ENCODE results near the gene AKAP12.
"Not testable (repeated sequence)": the region's sequence is repeated elsewhere in the genome, so short reads cannot be mapped to it uniquely, and the experiment has no call there.

AKAP12 gene

DNA sequence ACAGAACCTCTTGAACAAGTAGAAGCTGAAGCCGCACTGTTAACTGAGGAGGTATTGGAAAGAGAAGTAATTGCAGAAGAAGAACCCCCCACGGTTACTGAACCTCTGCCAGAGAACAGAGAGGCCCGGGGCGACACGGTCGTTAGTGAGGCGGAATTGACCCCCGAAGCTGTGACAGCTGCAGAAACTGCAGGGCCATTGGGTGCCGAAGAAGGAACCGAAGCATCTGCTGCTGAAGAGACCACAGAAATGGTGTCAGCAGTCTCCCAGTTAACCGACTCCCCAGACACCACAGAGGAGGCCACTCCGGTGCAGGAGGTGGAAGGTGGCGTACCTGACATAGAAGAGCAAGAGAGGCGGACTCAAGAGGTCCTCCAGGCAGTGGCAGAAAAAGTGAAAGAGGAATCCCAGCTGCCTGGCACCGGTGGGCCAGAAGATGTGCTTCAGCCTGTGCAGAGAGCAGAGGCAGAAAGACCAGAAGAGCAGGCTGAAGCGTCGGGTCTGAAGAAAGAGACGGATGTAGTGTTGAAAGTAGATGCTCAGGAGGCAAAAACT, 111.5 kb downstream of the AKAP12 start:
- no peak for DNase-seq

DNA sequence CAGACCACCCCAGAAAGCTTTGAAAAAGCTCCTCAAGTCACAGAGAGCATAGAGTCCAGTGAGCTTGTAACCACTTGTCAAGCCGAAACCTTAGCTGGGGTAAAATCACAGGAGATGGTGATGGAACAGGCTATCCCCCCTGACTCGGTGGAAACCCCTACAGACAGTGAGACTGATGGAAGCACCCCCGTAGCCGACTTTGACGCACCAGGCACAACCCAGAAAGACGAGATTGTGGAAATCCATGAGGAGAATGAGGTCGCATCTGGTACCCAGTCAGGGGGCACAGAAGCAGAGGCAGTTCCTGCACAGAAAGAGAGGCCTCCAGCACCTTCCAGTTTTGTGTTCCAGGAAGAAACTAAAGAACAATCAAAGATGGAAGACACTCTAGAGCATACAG, 112.0 kb downstream of the AKAP12 start:
- no peak for DNase-seq

DNA sequence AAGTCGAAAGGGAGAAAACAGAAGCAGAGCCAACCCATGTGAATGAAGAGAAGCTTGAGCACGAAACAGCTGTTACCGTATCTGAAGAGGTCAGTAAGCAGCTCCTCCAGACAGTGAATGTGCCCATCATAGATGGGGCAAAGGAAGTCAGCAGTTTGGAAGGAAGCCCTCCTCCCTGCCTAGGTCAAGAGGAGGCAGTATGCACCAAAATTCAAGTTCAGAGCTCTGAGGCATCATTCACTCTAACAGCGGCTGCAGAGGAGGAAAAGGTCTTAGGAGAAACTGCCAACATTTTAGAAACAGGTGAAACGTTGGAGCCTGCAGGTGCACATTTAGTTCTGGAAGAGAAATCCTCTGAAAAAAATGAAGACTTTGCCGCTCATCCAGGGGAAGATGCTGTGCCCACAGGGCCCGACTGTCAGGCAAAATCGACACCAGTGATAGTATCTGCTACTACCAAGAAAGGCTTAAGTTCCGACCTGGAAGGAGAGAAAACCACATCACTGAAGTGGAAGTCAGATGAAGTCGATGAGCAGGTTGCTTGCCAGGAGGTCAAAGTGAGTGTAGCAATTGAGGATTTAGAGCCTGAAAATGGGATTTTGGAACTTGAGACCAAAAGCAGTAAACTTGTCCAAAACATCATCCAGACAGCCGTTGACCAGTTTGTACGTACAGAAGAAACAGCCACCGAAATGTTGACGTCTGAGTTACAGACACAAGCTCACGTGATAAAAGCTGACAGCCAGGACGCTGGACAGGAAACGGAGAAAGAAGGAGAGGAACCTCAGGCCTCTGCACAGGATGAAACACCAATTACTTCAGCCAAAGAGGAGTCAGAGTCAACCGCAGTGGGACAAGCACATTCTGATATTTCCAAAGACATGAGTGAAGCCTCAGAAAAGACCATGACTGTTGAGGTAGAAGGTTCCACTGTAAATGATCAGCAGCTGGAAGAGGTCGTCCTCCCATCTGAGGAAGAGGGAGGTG, 112.9 kb downstream of the AKAP12 start:
- no peak for DNase-seq

DNA sequence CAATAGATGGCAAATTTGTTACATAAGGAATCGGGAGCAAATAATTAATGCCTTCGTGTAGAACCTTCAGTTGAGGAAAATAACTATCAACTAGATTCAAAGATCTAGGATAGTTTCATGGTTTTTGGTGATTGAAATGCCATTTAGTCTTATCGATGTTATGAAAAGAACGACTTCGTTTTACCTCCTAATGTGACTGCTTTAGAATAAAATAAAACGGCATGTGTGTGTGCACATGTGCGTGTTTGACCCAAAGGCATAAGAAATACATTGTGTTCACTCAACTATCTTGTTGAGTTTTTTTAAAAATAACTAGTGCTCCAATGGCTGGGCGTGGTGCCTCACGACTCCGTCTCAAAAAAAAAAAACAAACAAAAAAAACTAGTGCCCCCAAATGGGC, 114.0 kb downstream of the AKAP12 start:
- no peak for DNase-seq

DNA sequence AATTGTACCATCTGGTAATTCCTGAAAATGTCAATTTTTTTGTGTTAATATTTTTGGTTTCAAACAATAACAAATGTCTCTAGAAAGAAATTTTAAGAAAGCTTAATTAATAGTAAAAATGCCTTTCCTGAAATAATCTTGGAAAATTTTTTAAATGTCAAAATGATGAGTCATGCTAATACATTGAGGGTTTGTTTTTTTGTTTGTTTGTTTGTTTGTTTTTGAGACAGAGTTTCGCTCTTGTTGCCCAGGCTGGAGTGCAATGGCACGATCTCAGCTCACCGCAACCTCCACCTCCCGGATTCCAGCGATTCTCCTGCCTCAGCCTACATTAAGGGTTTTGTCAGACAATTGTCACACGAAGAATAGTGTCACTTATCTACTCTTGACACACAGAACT, 117.2 kb downstream of the AKAP12 start:
- not testable (repeated sequence) for DNase-seq

DNA sequence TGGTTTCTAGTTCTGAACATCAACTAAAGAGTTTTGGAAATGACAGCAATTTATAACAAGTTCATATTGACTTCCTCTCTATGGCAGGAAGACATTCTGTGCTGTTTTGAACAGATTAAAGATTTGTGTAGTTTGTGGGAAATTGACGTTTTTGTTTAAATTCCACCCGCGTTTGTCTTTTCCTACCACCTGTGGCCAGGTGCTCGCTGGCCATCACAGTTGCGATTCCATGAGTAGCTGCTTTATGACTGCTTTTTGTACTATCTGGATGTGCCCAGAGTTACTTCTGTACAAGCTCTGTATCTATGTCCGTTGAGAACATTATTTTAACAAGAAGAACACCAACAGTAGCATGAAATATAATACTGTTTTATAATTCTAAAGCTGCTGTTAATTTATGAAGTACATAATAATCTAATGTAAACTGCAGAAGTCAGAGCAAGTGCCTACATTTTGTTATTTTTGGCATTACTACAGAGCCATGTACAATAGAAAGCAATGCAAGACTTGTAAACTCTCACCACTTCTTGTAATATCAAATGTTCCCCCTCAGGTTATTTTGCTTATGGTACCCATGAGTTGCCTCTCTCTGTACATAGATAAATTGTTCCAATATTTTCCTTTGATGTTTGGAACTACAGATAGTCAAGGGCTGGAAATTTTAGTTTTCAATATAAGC, 118.1 kb downstream of the AKAP12 start:
- DNase-seq, result no peak

DNA sequence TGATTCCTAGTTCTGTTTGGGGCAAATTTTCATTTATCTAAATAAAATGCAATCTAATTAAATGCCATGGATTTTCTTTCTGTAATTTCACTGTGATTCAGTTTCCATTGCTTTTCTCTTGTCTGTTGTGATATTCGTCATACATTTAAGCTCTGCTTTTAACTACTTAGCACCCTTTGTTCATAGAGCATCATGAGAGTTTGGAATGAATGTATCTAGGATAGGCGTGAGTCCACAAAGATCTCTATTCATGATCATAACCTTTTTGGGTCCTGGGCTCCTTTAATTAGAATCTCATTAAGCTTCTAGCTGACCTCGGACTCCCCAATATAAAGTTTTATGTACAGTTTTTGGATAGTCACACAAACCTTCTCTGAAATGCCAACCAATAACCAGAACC, 118.7 kb downstream of the AKAP12 start:
- no peak for DNase-seq

DNA sequence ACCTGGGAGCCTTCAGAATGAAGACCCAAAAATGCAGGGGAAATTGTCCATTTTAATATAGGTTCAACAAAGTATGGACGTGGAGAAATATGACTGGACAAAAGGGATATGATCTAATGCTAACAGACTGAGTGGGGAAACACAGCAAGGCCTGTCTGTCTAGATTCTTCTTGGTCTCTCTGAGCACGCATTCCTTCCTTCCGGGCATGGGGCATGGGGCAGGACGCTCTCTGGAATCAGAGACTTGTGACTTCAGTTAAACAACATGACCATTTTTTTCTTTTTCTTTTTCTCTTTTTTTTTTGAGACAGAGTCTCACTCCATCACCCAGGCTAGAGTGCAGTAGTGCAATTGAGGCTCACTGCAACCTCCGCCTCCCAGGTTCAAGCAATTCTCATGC, 119.7 kb downstream of the AKAP12 start:
- no peak for DNase-seq

DNA sequence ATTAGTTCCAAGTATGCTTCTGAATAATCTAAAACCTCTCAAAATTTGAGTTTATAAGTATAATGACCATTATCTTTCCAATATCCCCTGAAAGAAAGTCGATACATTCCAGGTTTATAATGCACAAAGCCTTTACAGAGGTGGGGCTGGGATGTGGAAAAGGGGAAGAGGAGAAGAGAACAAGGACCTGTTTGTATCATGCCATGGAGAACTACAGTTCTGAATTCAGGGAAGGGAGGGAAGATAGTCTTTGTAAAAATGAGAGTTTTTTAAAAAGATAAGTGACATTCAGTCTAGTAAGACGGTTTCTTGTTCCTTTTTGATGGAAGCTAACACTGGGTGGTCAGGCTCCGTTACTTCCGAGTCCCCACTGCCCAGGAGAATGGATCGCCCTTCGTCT, 125.5 kb downstream of the AKAP12 start:
- no peak for DNase-seq

DNA sequence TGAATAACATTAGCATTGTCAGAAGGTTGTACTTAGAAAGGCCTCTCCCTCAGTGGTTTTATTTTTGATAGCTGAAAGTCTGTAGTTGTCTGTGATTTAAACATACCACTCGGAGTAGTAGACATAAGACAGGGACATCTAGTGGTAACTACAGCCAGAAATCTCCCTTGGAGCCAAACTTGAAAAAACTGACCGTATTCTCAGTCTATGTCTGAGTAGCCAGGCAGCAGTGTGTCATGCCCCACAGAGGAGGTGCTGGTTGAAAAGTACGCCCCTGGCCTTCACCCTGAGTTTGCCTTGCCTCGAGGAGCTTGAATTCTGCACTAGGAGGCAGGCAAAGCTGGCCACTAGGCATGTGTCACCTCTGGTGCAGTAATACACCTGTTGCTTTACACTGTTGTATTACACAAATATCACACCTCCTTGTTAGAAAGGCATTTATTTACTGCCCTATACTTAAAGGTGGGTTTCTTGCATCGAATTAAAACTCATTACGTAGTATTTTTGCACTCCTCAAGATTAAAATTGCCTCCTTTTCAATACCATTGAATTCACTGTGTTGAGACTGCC, 130.8 kb downstream of the AKAP12 start:
- DNase-seq, result no peak

DNA sequence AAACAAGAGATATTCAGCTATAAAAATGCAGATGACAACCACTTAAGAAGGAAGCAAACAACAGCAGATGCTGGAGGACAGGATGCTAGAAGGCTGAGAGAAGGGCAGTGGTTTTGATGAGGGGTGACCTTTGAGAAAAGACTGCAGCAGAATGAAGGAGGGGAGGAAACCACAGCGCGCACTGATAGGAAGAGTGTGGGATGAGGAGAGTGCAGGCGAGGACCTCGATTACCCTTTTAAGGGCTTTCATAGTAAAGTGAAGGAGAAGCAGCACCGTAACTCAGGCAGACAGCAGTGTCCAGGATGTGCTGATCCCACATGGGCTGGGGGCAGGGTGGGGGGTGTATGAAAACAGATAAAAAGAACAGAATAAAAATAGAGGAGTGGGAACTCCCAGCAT, 132.4 kb downstream of the AKAP12 start:
- DNase-seq, result no peak

DNA sequence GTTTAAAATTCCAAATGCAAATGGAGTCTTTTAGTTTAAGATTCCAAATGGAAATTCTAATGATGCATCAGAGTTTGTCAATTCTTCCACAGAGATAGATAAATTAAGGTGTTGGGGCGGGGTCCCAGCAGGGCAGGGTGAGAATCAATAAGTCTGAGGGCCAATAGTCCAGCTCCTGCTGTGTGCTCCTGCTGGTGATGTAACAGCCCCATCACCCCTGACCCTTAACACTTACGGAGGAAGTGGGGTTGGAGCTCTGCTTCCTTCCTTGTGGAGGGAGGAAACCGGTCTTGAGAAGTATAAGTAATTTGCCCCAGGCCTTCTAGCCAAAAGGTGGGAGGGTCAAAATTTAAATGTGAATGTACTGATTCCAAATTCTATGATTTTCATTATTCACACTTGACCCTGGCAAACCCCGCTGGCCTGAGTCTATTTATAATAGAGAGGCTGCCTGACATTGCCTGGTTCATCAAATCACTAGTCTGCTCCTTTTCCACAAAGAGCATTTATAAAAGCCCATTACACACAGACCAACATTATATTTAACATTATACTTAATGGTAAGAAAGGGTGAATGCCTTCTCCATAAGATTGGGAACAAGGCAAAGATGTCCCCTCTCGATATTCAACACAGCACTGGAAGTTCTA, 134.4 kb downstream of the AKAP12 start:
- no peak for DNase-seq

DNA sequence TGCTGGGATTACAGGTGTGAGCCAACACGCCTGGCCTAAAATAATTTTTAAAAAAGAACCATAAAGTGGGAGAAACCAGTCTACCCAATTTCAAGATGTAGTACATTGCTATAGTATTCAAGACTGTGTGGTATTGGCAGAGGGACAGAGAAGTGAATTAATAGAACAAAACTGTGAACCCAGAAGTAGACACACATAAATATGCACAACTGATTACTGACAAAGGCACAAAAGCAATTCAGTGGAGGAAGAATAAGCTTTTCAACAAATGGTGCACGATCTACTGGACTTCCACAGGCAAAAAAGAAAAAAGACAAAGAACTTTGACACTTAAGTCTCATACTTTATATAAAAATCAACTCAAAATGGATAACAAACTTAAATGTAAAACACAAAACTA, 136.1 kb downstream of the AKAP12 start:
- no peak for DNase-seq

DNA sequence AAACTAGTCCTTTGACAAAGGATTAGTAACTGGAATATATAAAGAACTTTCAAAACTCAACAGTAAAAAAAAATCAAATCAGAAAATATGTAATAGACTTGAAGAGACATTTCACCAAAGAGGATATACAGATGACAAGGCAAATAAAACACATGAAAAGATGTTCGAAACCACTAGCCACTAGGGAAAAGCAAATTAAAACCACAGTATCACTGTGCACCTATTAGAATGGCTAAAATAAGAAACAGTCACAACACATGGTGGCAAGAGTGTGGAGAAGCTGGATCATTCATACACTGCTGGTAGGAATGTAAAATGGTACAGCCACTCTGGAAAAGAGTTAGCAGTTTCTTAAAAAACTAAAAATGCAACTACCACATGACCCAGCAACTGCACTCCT, 136.7 kb downstream of the AKAP12 start:
- DNase-seq, result no peak

DNA sequence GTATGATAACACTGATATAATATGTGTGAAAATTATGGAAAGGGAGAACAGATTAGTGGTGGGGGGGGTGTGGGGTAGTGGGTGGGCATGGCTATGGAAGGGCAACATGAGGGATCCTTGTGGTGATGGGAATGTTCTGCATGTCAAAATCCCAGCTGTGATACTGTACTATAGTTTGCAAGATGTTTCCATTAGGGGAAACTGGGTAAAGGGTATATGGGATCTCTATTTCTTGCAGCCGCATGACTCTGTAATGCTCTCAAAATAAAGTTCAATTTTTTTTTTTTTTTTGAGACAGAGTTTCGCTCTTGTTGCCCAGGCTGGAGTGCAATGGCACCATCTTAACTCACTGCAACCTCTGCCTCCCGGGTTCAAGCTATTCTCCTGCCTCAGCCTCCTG, 137.3 kb downstream of the AKAP12 start:
- no peak for DNase-seq

DNA sequence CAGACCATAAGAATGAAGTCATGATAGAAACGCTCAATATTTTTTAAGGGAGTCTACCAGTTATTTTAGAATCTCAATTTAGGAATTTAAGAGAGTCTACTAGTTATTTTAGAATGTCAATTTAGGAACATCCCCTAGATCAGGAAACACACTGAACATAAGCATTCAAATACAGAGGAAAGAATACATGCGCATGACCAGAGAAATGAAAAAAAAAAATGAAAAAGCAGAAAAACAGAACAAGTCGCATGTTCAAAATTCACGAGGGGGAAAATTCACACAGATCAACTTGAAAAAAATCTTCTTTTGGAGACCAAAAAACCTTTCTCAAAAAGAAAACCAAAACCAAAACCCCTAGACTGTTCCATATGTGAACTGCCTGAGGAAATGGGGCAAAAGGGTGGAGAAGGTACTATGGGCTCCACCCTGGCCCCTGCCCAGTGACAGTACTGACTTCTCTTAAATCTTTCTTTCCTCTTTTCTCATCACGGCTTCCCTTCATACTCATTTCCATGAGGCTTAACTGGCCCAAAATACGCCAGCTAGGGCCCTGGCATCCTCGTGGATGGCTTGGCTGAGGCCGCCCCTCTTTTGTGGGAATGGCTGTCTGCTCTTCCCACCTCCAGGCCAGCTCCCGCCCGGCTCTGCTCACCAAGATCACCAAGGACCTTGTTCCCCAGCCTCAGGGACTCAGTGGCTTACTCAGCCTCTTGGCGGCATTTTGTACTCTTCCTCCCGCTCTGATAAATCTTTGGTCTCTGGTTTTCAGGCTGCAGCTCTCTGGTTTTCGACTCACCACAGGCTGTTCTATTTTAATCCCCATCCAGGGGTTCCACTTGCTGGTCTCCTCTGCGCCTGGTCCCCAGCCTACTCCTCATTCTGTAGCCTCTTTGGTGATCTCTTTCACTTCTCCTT, 140.4 kb downstream of the AKAP12 start:
- DNase-seq, result no peak

DNA sequence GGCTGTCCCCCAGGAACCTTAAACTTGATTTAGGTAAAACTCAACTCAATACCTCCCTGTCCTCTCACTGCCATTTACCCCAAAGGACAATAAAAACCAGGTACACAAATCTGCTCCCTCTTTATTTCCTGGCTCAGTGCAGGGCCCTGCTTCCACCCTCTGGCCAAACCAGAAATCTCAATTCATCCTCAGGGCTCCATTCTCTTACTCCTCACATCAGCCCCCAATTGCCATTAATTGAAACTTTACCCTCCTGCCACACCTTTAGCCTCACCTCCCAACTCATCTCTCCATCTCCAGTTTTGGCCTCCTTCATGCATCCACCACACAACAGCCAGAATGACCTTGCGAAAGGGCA, 141.1 kb downstream of the AKAP12 start:
- no peak for DNase-seq

DNA sequence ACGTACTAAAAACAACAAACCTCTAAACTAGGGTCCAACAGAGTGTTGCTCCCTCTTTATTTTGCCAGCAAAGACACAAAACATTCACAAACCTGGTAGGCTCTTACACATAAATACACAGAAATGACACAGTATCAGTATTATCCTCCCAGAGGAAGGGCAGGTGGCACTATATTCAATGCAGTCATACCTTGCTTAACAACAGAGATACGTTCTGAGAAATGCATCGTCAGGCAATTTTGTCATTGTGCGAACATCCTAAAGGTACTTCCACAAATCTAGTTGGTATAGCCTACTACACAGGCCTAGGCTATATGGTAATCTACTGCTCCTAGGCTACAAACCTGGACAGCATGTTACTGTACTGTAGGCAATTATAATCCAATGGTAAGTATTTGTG, 142.0 kb downstream of the AKAP12 start:
- no peak for DNase-seq

DNA sequence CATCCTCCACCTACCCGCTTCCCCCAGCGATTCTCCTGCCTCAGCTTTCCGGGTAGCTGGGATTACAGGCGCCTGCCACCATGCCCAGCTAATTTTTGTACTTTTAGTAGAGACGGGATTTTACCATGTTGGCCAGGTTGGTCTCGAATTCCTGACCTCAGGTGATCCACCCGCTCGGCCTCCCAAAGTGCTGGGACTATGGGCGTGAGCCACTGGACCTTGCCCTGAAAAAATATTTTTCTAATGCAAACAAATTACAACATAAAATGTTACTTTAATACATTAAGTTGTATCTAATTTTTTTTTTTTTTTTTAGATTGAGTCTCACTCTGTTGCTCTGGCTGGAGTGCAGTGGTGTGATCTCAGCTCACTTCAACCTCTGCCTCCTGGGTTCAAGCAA, 142.9 kb downstream of the AKAP12 start:
- DNase-seq, result not testable (repeated sequence)

DNA sequence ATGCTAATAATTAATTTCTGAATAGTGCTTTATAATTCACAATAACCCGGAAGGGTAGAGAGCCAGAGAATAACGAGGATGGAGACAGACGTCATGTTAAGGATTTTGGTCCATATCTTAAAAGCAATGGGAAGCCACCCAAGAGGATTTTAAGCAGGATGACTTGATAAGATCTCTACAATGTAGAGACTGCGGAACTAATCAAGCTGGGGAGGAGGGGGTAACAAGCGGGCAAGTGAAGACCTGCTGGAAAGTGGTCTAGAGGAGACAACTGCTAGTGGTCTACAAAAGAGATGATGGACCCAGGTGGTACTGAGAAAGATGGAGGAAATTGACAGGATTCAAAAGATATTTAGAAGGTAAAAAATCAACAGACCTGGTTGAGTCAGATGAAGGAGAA, 144.4 kb downstream of the AKAP12 start:
- no peak for DNase-seq

DNA sequence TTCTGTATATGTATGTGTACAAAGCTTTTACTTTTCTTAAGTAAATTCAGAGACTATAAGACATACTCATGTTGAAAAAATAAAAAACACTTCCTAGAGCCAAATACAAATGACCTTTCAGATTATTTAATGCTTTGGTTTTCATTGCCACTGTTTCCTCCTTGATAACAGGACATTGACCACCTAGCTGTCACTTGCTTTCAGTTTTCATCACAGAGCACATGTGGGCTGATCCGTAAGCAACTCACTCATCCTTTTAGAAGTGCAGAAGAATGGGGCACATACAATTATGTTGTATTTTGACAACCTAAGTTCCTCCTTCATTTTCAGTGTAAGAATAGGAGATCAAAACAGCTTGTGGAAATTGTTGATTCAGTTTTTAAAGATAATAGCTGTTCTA, 145.4 kb downstream of the AKAP12 start:
- no peak for DNase-seq

Measured in NCI-H446 treated with DMSO at 0.1 percent for 48 hours (cell line).